DND-41 (cell line): ENCODE measurements around the gene IGSF5.

Source experiments
- ATAC-seq: fragments of 200-7000 bp; cut with Tn5 transposase; 3 replicates; pipeline ENCODE4 v1.9.1; 2021; ENCODE audit warnings: low read depth; ENCODE audit not compliant: insufficient read depth
- DNase-seq: peaks from one replicate; pipeline ENCODE4 v3.0.0-alpha.2; 2020
- H2AFZ ChIP-seq: 2 replicates; pipeline ENCODE4 v1.6.0; 2012; ENCODE audit warnings: low read depth, low read length
- H3K27ac ChIP-seq: 2 replicates; pipeline ENCODE4 v1.5.1; 2012; ENCODE audit warnings: low read length, inconsistent platforms
- H3K27me3 ChIP-seq: fragments of 200-600 bp; sonication (generic); 2 replicates; pipeline ENCODE4 v1.6.0; 2012; ENCODE audit warnings: low read length, mild to moderate bottlenecking, inconsistent platforms; ENCODE audit not compliant: insufficient read depth, poor library complexity
- H3K36me3 ChIP-seq: 2 replicates; pipeline ENCODE4 v1.5.1; 2012; ENCODE audit warnings: low read length, inconsistent platforms; ENCODE audit not compliant: insufficient read depth
- H3K4me1 ChIP-seq: 2 replicates; pipeline ENCODE4 v1.5.1; 2012; ENCODE audit warnings: mild to moderate bottlenecking, low read length; ENCODE audit not compliant: insufficient read depth
- H3K4me2 ChIP-seq: 2 replicates; pipeline ENCODE4 v1.6.0; 2012; ENCODE audit warnings: mild to moderate bottlenecking, moderate library complexity, low read length, inconsistent platforms; ENCODE audit not compliant: insufficient read depth
- H3K4me3 ChIP-seq, 2 experiments: fragments of 200-600 bp in 1 of 2; shearing (Covaris generic) in 1 of 2; 2 replicates each; pipeline ENCODE4 v1.5.1; 2012 to 2016; ENCODE audit warnings: inconsistent platforms in 2 of 2, low read length in 2 of 2, mild to moderate bottlenecking in 2 of 2, low read depth in 1 of 2, moderate library complexity in 1 of 2
- H3K79me2 ChIP-seq: 2 replicates; pipeline ENCODE4 v1.6.0; 2012; ENCODE audit warnings: low read length, inconsistent platforms; ENCODE audit not compliant: insufficient read depth
- H3K9ac ChIP-seq: 2 replicates; pipeline ENCODE4 v1.6.0; 2012; ENCODE audit warnings: low read depth, mild to moderate bottlenecking, inconsistent platforms, low read length, moderate library complexity
- H3K9me3 ChIP-seq: 2 replicates; pipeline ENCODE4 v1.5.1; 2012; ENCODE audit warnings: low read length, moderate library complexity, mild to moderate bottlenecking, inconsistent platforms; ENCODE audit not compliant: insufficient read depth, severe bottlenecking
- H4K20me1 ChIP-seq: 2 replicates; pipeline ENCODE4 v1.6.0; 2012; ENCODE audit warnings: low read length; ENCODE audit not compliant: insufficient read depth
- EZH2 ChIP-seq: IDR thresholded peaks from 3 replicates; pipeline ENCODE4 v1.6.1; 2012; ENCODE audit warnings: borderline replicate concordance, low read depth, mild to moderate bottlenecking, moderate library complexity, low read length, inconsistent platforms; ENCODE audit not compliant: severe bottlenecking
- TF ChIP-seq, protein P1 (sequence below): IDR thresholded peaks from 2 replicates; pipeline ENCODE4 v1.5.1; 2012; ENCODE audit warnings: borderline replicate concordance, low read length, moderate library complexity, mild to moderate bottlenecking; ENCODE audit not compliant: poor library complexity, severe bottlenecking; ENCODE audit errors: extremely low read depth

IGSF5 gene

DNA sequence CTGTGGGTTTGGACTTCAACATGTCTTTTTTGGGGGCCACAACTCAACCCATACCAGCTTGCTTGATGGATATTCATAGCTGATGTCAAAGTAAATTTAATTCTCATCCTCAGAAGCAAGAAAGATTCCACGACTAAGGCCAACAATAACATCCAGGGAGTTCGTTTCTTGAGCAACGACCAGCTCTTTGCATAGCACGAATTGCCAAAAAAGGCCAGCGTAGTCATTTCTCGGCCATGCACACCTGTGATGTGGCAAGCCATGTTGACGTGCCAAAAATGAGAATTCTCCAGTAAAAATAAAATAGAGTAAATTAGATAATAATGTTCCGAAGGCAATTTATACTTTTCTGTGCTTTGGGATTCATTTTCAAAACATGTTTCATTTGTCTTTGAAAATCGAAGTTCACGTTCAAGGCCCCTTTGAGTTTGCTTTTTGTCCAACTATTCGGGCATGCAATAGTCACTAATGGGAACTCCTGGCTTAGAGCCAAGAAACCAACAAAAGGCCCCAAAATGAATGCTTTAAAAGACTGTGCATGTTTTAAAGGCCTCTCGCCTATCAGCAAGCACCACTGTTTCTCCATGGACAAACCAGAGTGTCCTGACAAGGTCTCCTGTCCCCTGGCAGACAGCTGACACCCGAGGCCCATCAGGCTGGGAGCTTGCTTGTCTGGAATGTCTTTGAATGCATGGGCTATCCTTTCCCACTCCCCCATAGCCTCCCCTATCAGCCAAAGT is 14.4 kb upstream of the IGSF5 start:
- DNase-seq (no peak), ATAC-seq (no peak)
- Histone ChIP-seq H3K79me2 (no peaks in the 10 kb centered on the region), H4K20me1 (no peaks in the 10 kb centered on the region), H3K27ac (no peak overlapping the region), H2AFZ (no peak overlapping the region), H3K4me3 (no peak overlapping the region), H3K4me1 (no peaks in the 10 kb centered on the region), H3K4me2 (no peak overlapping the region), H3K36me3 (no peaks in the 10 kb centered on the region), H3K9me3 (no peaks in the 10 kb centered on the region), H3K9ac (no peak overlapping the region), H3K27me3 (peaks cover 3% of the 10 kb centered on the region)
- no peak for TF ChIP-seq EZH2
- TF ChIP-seq, protein P1, sequence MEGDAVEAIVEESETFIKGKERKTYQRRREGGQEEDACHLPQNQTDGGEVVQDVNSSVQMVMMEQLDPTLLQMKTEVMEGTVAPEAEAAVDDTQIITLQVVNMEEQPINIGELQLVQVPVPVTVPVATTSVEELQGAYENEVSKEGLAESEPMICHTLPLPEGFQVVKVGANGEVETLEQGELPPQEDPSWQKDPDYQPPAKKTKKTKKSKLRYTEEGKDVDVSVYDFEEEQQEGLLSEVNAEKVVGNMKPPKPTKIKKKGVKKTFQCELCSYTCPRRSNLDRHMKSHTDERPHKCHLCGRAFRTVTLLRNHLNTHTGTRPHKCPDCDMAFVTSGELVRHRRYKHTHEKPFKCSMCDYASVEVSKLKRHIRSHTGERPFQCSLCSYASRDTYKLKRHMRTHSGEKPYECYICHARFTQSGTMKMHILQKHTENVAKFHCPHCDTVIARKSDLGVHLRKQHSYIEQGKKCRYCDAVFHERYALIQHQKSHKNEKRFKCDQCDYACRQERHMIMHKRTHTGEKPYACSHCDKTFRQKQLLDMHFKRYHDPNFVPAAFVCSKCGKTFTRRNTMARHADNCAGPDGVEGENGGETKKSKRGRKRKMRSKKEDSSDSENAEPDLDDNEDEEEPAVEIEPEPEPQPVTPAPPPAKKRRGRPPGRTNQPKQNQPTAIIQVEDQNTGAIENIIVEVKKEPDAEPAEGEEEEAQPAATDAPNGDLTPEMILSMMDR: no peak

DNA sequence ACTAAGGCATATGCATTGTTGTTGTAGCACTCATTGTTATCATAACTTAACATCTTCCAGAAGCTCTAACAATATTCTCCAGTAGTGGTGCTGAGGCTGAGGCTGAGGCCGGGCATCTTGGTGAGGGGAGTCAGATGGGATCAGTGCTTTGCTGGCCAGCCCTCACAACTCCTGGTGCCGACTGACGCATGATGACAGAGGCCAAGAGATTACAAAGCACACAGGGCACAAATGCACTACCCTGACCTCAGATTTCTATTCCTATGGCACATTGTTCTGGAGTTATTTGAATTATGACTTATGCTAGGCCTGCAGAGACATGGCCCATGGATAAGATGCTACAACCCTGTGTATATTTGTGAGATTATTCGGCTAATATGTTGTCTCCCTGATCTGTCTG is 8.3 kb upstream of the IGSF5 start:
- Histone ChIP-seq H3K4me3 (no peak overlapping the region), H3K9ac (no peak overlapping the region), H3K36me3 (no peaks in the 10 kb centered on the region), H3K79me2 (no peaks in the 10 kb centered on the region), H3K27me3 (peaks cover 4% of the 10 kb centered on the region), H3K27ac (no peak overlapping the region), H3K4me2 (no peak overlapping the region), H3K9me3 (no peaks in the 10 kb centered on the region), H2AFZ (no peak overlapping the region), H4K20me1 (no peaks in the 10 kb centered on the region), H3K4me1 (no peaks in the 10 kb centered on the region)
- ATAC-seq: no peak
- TF ChIP-seq, protein P1: no peak
- TF ChIP-seq EZH2: no peak
- DNase-seq: no peak

DNA sequence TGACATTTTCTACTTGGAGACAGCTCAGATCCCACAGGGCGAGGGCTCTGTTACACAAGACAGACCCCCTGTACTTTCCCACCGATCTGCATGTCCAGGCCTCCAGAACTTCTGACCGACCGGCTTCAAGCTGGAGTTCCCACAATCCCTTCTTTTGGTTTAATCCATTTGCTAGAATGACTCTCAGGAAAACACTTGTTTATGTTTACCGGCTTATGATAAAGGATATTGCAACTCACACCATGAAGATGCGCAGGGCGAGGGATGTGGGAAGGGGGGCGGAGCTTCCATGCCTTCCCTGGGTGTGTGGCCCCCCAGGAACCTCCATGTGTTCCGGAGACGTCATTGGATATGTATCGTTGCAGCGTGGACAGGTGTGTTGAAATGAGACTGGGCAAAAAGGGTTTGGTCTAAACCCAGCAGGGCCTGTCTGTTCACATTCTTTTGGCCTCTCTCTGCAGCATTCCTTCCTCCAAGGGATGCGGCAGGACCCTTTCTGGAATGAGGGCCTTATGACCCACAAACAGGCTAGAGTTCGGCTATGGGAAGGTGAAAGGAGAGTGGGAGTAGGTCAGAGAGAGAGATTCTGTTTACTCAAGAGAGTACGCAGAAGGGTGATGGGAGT is 7.5 kb upstream of the IGSF5 start:
- no peak overlapping the region for H3K9ac ChIP-seq
- H4K20me1 ChIP-seq: no peaks in the 10 kb centered on the region
- H3K4me2 ChIP-seq: no peak overlapping the region
- peaks cover 4% of the 10 kb centered on the region for H3K27me3 ChIP-seq
- no peaks in the 10 kb centered on the region for H3K79me2 ChIP-seq
- no peak overlapping the region for H3K27ac ChIP-seq
- H3K9me3 ChIP-seq: no peaks in the 10 kb centered on the region
- no peak overlapping the region for H2AFZ ChIP-seq
- TF ChIP-seq, protein P1: no peak
- H3K4me1 ChIP-seq: no peaks in the 10 kb centered on the region
- no peak for ATAC-seq
- H3K4me3 ChIP-seq: no peak overlapping the region
- H3K36me3 ChIP-seq: no peaks in the 10 kb centered on the region
- DNase-seq: no peak
